ENCODE measurements around the gene DUSP12. TPM values are rescaled to one million over a fixed set of nuclear protein-coding genes. Genes with fewer than 3 reads are reported as not detected.

Gene DUSP12
- total and polyA plus RNA-seq, 4 donors: 7.9 to 18.2 (median 12.5) TPM

DNA sequence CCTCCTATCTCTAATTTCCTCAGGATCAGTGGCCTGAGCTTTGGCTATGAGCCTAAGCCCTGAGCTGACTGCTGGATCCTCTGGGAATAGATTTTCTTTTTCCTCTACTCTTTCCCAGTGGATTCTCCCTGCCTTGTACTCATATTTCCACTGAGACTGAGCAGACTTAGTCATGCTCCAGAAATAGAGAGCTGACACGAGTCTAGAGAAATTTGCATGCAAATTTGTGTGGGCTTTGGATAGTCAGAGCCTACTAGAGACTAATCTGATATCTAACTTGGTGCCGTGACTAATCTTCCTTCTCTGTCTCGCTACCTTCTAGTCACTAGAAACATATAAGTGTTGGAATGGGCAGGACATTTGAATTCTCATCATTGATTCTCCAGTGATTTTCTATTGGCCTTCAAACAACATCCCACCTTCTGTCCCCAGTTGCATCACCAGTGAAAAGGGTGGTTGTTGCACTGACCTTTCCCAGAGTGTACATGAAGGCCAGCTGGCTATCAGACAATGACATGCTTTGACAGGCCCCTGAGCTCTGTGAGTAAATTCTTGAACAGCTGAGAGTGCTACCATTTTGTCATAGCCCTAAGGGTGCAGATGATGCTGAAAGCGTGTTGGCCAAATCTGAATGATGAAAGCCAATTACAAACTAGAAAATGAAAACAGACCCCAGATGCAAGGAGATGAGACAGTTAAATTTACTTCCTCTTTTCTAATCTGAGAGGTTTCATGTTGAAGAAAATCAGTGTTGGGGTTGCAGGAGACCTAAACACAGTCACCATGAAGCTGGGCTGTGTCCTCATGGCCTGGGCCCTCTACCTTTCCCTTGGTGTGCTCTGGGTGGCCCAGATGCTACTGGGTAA lies 42.9 kb upstream of the DUSP12 start, which contains the start of gene FCRLA:
Gene FCRLA, plus strand, starts transcription at position 748 of the 866 bp plus-strand sequence. Its CDS starts 36 bp downstream, at position 784.
- H3K27me3 ChIP-seq (ENCODE audit: control insufficient read depth in 4 of 4, insufficient read depth in 4 of 4, low read length in 3 of 4): no peaks in the 10 kb centered on the region
- H3K4me3 ChIP-seq (ENCODE audit: low read depth in 1 of 3, low read length in 3 of 3): no peak within 1 kb of the TSS
- TF ChIP-seq, protein P1, sequence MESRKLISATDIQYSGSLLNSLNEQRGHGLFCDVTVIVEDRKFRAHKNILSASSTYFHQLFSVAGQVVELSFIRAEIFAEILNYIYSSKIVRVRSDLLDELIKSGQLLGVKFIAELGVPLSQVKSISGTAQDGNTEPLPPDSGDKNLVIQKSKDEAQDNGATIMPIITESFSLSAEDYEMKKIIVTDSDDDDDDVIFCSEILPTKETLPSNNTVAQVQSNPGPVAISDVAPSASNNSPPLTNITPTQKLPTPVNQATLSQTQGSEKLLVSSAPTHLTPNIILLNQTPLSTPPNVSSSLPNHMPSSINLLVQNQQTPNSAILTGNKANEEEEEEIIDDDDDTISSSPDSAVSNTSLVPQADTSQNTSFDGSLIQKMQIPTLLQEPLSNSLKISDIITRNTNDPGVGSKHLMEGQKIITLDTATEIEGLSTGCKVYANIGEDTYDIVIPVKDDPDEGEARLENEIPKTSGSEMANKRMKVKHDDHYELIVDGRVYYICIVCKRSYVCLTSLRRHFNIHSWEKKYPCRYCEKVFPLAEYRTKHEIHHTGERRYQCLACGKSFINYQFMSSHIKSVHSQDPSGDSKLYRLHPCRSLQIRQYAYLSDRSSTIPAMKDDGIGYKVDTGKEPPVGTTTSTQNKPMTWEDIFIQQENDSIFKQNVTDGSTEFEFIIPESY (IDR thresholded peaks at IDR 0.05): no peak
- TF ChIP-seq HNF4G (IDR thresholded peaks at IDR 0.05) (no peak), RXRA (IDR thresholded peaks at IDR 0.05) (no peak), FOXA1 (IDR thresholded peaks at IDR 0.05) (no peak), SP1 (IDR thresholded peaks at IDR 0.05) (no peak)
- no peaks in the 10 kb centered on the region for H3K4me1 ChIP-seq (ENCODE audit: control insufficient read depth in 4 of 4, insufficient read depth in 4 of 4, low read length in 3 of 4)
- H3K9me3 ChIP-seq (ENCODE audit: control insufficient read depth in 4 of 4, low read length in 3 of 4): no peaks in the 10 kb centered on the region
- H3K27ac ChIP-seq (ENCODE audit: low read depth in 1 of 2, low read length in 2 of 2): no peak within 1 kb of the TSS
- 67% methylated on average over 4 of the region's 4 CpGs for WGBS
- no peak within 1 kb of the TSS for H3K9ac ChIP-seq (ENCODE audit: low read depth in 1 of 2, low read length in 2 of 2)
- DNase-seq (ENCODE audit: low spot score): no peak
- H3K36me3 ChIP-seq (ENCODE audit: control insufficient read depth in 4 of 4, insufficient read depth in 3 of 4, low read depth in 1 of 4, low read length in 3 of 4): no peaks in the 10 kb centered on the region

DNA sequence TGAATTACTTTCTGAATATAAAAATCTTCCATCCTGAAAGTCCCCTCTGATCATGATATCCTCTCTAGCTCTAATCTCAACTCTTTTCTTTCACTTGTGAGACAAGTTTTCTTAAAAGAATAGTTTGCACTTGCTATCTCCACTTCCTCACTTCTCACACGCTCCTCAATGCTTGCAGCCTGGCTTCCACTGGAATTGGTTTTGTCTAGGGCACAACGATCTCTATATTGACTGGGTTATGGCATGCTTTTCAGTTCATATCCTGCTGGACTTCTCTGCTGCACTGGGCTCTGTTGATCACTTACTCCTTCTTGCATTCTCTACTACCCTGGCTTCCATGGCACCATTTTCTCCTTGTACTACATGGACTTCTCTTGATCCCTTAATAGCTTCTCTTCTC lies 42.1 kb upstream of the DUSP12 start:
- H3K27ac ChIP-seq (ENCODE audit: low read depth in 1 of 2, low read length in 2 of 2): no peak overlapping the region
- no peak overlapping the region for H3K9ac ChIP-seq (ENCODE audit: low read depth in 1 of 2, low read length in 2 of 2)
- H3K9me3 ChIP-seq (ENCODE audit: control insufficient read depth in 4 of 4, low read length in 3 of 4): no peaks in the 10 kb centered on the region
- H3K4me1 ChIP-seq (ENCODE audit: control insufficient read depth in 4 of 4, insufficient read depth in 4 of 4, low read length in 3 of 4): no peaks in the 10 kb centered on the region
- no peaks in the 10 kb centered on the region for H3K36me3 ChIP-seq (ENCODE audit: control insufficient read depth in 4 of 4, insufficient read depth in 3 of 4, low read depth in 1 of 4, low read length in 3 of 4)
- no peak overlapping the region for H3K4me3 ChIP-seq (ENCODE audit: low read depth in 1 of 3, low read length in 3 of 3)
- WGBS: 95% methylated on average over 2 of the region's 2 CpGs
- TF ChIP-seq, protein P2, sequence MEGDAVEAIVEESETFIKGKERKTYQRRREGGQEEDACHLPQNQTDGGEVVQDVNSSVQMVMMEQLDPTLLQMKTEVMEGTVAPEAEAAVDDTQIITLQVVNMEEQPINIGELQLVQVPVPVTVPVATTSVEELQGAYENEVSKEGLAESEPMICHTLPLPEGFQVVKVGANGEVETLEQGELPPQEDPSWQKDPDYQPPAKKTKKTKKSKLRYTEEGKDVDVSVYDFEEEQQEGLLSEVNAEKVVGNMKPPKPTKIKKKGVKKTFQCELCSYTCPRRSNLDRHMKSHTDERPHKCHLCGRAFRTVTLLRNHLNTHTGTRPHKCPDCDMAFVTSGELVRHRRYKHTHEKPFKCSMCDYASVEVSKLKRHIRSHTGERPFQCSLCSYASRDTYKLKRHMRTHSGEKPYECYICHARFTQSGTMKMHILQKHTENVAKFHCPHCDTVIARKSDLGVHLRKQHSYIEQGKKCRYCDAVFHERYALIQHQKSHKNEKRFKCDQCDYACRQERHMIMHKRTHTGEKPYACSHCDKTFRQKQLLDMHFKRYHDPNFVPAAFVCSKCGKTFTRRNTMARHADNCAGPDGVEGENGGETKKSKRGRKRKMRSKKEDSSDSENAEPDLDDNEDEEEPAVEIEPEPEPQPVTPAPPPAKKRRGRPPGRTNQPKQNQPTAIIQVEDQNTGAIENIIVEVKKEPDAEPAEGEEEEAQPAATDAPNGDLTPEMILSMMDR (IDR thresholded peaks at IDR 0.05; ENCODE audit: low read depth, low read length, missing input control): no peak
- TF ChIP-seq, protein P1 (IDR thresholded peaks at IDR 0.05): no peak
- TF ChIP-seq RXRA (IDR thresholded peaks at IDR 0.05) (no peak), FOXA2 (IDR thresholded peaks at IDR 0.05) (no peak), TAF1 (conservative IDR thresholded peaks at IDR 0.05) (no peak), SP1 (IDR thresholded peaks at IDR 0.05) (no peak), HNF4G (IDR thresholded peaks at IDR 0.05) (no peak), FOXA1 (IDR thresholded peaks at IDR 0.05) (no peak), EGR1 (IDR thresholded peaks at IDR 0.05; ENCODE audit: low read depth in 2 of 2) (no peak)
- TF ChIP-seq, protein P3, sequence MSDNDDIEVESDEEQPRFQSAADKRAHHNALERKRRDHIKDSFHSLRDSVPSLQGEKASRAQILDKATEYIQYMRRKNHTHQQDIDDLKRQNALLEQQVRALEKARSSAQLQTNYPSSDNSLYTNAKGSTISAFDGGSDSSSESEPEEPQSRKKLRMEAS (IDR thresholded peaks at IDR 0.05): no peak
- TF ChIP-seq, protein P4, sequence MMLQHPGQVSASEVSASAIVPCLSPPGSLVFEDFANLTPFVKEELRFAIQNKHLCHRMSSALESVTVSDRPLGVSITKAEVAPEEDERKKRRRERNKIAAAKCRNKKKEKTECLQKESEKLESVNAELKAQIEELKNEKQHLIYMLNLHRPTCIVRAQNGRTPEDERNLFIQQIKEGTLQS (IDR thresholded peaks at IDR 0.05): no peak
- TF ChIP-seq, protein P5, sequence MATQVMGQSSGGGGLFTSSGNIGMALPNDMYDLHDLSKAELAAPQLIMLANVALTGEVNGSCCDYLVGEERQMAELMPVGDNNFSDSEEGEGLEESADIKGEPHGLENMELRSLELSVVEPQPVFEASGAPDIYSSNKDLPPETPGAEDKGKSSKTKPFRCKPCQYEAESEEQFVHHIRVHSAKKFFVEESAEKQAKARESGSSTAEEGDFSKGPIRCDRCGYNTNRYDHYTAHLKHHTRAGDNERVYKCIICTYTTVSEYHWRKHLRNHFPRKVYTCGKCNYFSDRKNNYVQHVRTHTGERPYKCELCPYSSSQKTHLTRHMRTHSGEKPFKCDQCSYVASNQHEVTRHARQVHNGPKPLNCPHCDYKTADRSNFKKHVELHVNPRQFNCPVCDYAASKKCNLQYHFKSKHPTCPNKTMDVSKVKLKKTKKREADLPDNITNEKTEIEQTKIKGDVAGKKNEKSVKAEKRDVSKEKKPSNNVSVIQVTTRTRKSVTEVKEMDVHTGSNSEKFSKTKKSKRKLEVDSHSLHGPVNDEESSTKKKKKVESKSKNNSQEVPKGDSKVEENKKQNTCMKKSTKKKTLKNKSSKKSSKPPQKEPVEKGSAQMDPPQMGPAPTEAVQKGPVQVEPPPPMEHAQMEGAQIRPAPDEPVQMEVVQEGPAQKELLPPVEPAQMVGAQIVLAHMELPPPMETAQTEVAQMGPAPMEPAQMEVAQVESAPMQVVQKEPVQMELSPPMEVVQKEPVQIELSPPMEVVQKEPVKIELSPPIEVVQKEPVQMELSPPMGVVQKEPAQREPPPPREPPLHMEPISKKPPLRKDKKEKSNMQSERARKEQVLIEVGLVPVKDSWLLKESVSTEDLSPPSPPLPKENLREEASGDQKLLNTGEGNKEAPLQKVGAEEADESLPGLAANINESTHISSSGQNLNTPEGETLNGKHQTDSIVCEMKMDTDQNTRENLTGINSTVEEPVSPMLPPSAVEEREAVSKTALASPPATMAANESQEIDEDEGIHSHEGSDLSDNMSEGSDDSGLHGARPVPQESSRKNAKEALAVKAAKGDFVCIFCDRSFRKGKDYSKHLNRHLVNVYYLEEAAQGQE (IDR thresholded peaks at IDR 0.05): no peak
- no peak for DNase-seq (ENCODE audit: low spot score)
- no peaks in the 10 kb centered on the region for H3K27me3 ChIP-seq (ENCODE audit: control insufficient read depth in 4 of 4, insufficient read depth in 4 of 4, low read length in 3 of 4)
